K562 (cell line): ENCODE measurements around the gene SLC25A45. TPM values are rescaled to one million over a fixed set of nuclear protein-coding genes. Genes with fewer than 3 reads are reported as not detected.

Experiments used
- ADNP ChIP-seq: fragments of 200-800 bp; sonication (Bioruptor generic); IDR thresholded peaks from 2 replicates; pipeline ENCODE4 v1.6.1; 2016; ENCODE audit warnings: missing genetic modification characterization, missing compliant biosample characterization
- CC2D1A ChIP-seq: fragments of 450-650 bp; IDR thresholded peaks from 2 replicates; pipeline ENCODE4 v1.6.1; 2017; ENCODE audit warnings: mild to moderate bottlenecking
- COPS2 ChIP-seq: fragments of 450-650 bp; conservative IDR thresholded peaks from 2 replicates; pipeline ENCODE4 v1.6.1; 2016; ENCODE audit warnings: mild to moderate bottlenecking, moderate library complexity
- DACH1 ChIP-seq: fragments of 450-650 bp; IDR thresholded peaks from 2 replicates; pipeline ENCODE4 v1.6.1; 2018; ENCODE audit not compliant: partially characterized antibody
- GTF2F1 ChIP-seq: IDR thresholded peaks from 2 replicates; pipeline ENCODE4 v1.6.1; 2011; ENCODE audit warnings: low read depth, low read length, improper control_type of control experiment
- HCFC1 ChIP-seq: IDR thresholded peaks from 2 replicates; pipeline ENCODE4 v1.6.1; 2012; ENCODE audit warnings: low read depth, low read length, improper control_type of control experiment
- HMG20B ChIP-seq: fragments of 250-450 bp; sonication (Bioruptor Pico); IDR thresholded peaks from 2 replicates; pipeline ENCODE4 v1.5.0; 2021; ENCODE audit warnings: mild to moderate bottlenecking
- HSF4 ChIP-seq: fragments of 250-450 bp; sonication (Bioruptor Pico); IDR thresholded peaks from 2 replicates; pipeline ENCODE4 v2.1.2; 2022; ENCODE audit warnings: mild to moderate bottlenecking, moderate library complexity, borderline replicate concordance
- JUNB ChIP-seq: fragments of 450-650 bp; formaldehyde crosslinking; conservative IDR thresholded peaks from 2 replicates; pipeline ENCODE4 v1.4.0; 2020; ENCODE audit warnings: mild to moderate bottlenecking
- NELFE ChIP-seq: IDR thresholded peaks from 2 replicates; pipeline ENCODE4 v1.6.1; 2011; ENCODE audit warnings: mild to moderate bottlenecking; ENCODE audit not compliant: insufficient read depth, insufficient read length
- NR4A1 ChIP-seq, 2 experiments: fragments of 250-450 bp in 1 of 2; fragments of 450-650 bp in 1 of 2; sonication (Bioruptor Pico) in 1 of 2; IDR thresholded peaks; 2 replicates each; pipeline versions ENCODE4 v1.4.0 to v1.6.1; 2016 to 2020; ENCODE audit warnings: mild to moderate bottlenecking in 2 of 2, missing compliant biosample characterization in 1 of 2, missing genetic modification characterization in 1 of 2, moderate library complexity in 1 of 2
- PHB ChIP-seq: fragments of 250-450 bp; sonication (Bioruptor Pico); IDR thresholded peaks from 2 replicates; pipeline ENCODE4 v1.5.0; 2021
- PHF8 ChIP-seq: fragments of 200-600 bp; sonication (generic); IDR thresholded peaks from 2 replicates; pipeline ENCODE4 v1.6.1; 2012; ENCODE audit warnings: mixed run types, mild to moderate bottlenecking, inconsistent platforms, low read length, moderate library complexity, borderline replicate concordance
- RNF2 ChIP-seq: sonication (generic); IDR thresholded peaks from 2 replicates; pipeline ENCODE4 v1.6.1; 2016
- SMAD1 ChIP-seq: fragments of 150-350 bp; IDR thresholded peaks from 2 replicates; pipeline ENCODE4 v1.6.1; 2014; ENCODE audit warnings: low read length, low read depth; ENCODE audit not compliant: partially characterized antibody
- THRAP3 ChIP-seq: fragments of 450-650 bp; IDR thresholded peaks from 2 replicates; pipeline ENCODE4 v1.6.1; 2016; ENCODE audit warnings: mild to moderate bottlenecking, inconsistent platforms, borderline replicate concordance
- ZNF146 ChIP-seq: IDR thresholded peaks from one replicate; pipeline ENCODE4 v1.6.1; 2018; ENCODE audit warnings: missing compliant biosample characterization; ENCODE audit not compliant: unreplicated experiment
- polyA plus RNA-seq, 8 experiments: library from polyadenylated mRNA; depleted of rRNA in 4 of 8; stranded (reverse) in 5 of 8; unstranded in 3 of 8; fragments of >200 nt; fragmentation: Nextera tagmentation in 2 of 8; fragmentation: Illumina TruSeq in 1 of 8; extraction: Ambion mirVana in 2 of 8; extraction: Trizol in 1 of 8; gene quantifications; 2 replicates each; pipeline versions ENCODE4 v1.2.1 to v1.2.3, GENCODE V29; 2011 to 2014; ENCODE audit warnings: inconsistent platforms in 1 of 8, missing spikeins in 1 of 8
- total RNA-seq, 7 experiments: library from RNA; depleted of rRNA in 6 of 7; stranded (reverse); fragments of >200 nt in 6 of 7; fragmentation: Illumina TruSeq in 2 of 7; extraction: Trizol in 2 of 7; gene quantifications; 2 replicates each; pipeline versions ENCODE4 v1.2.1 to v1.2.3, GENCODE V29; 2011 to 2021; ENCODE audit warnings: low replicate concordance in 1 of 7
- TF ChIP-seq, protein P1 (sequence below): IDR thresholded peaks from 2 replicates; pipeline ENCODE4 v1.6.1; 2011; ENCODE audit not compliant: insufficient read length; ENCODE audit errors: extremely low read depth
- TF ChIP-seq, protein P2 (sequence below): IDR thresholded peaks from 2 replicates; pipeline ENCODE4 v1.6.1; 2014; ENCODE audit warnings: antibody characterized with exemption
- TF ChIP-seq, protein P3 (sequence below): fragments of 250-450 bp; sonication (Bioruptor Pico); IDR thresholded peaks from 2 replicates; pipeline ENCODE4 v1.8.0; 2021; ENCODE audit warnings: mild to moderate bottlenecking, moderate library complexity
- TF ChIP-seq, protein P4 (sequence below): fragments of 250-450 bp; sonication (Bioruptor Pico); IDR thresholded peaks from 2 replicates; pipeline ENCODE4 v1.8.0; 2021; ENCODE audit warnings: borderline replicate concordance, mild to moderate bottlenecking, moderate library complexity; ENCODE audit not compliant: poor library complexity, severe bottlenecking
- TF ChIP-seq, protein P5 (sequence below): sonication (generic); formaldehyde crosslinking; IDR thresholded peaks from 2 replicates; pipeline ENCODE4 v1.8.0; 2022; ENCODE audit warnings: mild to moderate bottlenecking, missing genetic modification reagents, borderline replicate concordance

The SLC25A45 gene
- total and polyA plus RNA-seq, 9 of the 15 experiments (the other 6 are each of a cell fraction or from before 2014, with no cell fraction given) = 0.15 to 2.3 (median 0.68) TPM

DNA sequence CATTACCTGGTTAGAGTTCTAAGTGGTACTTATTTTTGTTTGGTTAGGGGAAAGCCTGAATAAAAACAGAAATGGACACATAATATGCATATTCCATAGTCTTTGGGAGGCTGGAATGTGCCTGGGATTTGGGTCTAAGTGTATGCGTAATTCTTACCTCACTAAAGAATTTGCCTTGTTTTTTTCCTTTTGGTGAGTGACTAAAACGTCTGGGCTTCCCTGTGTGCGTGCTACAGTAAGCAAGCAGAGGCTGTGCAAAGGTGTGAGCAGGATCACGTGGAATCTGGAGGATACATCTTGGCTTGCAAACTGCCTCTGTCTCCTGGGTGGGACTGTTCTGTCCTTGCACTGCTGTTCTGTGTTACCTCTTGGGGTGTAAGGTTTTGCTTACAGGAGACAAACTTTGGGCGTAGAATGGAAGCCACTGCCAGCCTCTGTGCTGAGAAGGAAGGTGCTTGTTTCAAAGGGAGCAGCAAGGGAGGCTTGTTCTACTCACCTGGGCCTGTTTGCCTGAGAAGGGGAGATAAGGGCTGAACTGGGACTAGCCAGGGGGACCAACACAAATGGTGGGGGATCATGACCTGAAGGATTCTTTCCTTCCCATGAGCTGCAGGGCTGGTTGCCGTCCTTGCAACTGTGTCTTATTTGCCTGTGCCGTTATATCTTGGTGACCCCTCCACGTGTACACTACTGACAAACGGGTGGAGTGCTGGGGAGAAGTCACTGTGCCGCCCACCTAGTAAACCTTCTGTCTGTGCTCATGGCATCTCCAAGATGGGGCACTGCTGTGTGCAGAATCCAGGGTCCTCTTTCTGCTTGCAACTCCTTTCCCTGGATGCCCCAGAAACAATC is 44.6 kb upstream of the SLC25A45 start (continued):
- TF ChIP-seq, protein P1, sequence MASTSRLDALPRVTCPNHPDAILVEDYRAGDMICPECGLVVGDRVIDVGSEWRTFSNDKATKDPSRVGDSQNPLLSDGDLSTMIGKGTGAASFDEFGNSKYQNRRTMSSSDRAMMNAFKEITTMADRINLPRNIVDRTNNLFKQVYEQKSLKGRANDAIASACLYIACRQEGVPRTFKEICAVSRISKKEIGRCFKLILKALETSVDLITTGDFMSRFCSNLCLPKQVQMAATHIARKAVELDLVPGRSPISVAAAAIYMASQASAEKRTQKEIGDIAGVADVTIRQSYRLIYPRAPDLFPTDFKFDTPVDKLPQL = no peak
- TF ChIP-seq ZNF146 (CRISPR knock-in tag) (peak; percentile 25), HSF4 (CRISPR knock-in tag) (no peak), RNF2 (no peak; the same call in 1 of the 2 replicates), CC2D1A (0 out of 2 replicates have a peak, but pooled peaks have one; percentile 10), JUNB (CRISPR knock-in tag) (0 out of 2 replicates have a peak, but pooled peaks have one; percentile 1), NR4A1 (CRISPR knock-in tag; IDR thresholded peaks at IDR 0.05) (no peak), NR4A1 (tag; IDR thresholded peaks at IDR 0.05) (peak; percentile 4), ADNP (tag) (no peak), HMG20B (no peak), THRAP3 (peak; percentile 95), PHB (CRISPR knock-in tag) (peak; percentile 98), SMAD1 (no peak), NELFE (peak; percentile 54), DACH1 (no peak), GTF2F1 (no peak; the same call in 1 of the 2 replicates), PHF8 (peak; percentile 9; the same call in 1 of the 2 replicates), HCFC1 (peak; percentile 42; the same call in 1 of the 2 replicates), COPS2 (no peak)
- TF ChIP-seq, protein P2, sequence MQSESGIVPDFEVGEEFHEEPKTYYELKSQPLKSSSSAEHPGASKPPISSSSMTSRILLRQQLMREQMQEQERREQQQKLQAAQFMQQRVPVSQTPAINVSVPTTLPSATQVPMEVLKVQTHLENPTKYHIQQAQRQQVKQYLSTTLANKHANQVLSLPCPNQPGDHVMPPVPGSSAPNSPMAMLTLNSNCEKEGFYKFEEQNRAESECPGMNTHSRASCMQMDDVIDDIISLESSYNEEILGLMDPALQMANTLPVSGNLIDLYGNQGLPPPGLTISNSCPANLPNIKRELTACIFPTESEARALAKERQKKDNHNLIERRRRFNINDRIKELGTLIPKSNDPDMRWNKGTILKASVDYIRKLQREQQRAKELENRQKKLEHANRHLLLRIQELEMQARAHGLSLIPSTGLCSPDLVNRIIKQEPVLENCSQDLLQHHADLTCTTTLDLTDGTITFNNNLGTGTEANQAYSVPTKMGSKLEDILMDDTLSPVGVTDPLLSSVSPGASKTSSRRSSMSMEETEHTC = no peak
- TF ChIP-seq, protein P3, sequence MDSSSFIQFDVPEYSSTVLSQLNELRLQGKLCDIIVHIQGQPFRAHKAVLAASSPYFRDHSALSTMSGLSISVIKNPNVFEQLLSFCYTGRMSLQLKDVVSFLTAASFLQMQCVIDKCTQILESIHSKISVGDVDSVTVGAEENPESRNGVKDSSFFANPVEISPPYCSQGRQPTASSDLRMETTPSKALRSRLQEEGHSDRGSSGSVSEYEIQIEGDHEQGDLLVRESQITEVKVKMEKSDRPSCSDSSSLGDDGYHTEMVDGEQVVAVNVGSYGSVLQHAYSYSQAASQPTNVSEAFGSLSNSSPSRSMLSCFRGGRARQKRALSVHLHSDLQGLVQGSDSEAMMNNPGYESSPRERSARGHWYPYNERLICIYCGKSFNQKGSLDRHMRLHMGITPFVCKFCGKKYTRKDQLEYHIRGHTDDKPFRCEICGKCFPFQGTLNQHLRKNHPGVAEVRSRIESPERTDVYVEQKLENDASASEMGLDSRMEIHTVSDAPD = no peak
- TF ChIP-seq, protein P4, sequence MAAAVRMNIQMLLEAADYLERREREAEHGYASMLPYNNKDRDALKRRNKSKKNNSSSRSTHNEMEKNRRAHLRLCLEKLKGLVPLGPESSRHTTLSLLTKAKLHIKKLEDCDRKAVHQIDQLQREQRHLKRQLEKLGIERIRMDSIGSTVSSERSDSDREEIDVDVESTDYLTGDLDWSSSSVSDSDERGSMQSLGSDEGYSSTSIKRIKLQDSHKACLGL (CRISPR knock-in tag) = no peak
- TF ChIP-seq, protein P5, sequence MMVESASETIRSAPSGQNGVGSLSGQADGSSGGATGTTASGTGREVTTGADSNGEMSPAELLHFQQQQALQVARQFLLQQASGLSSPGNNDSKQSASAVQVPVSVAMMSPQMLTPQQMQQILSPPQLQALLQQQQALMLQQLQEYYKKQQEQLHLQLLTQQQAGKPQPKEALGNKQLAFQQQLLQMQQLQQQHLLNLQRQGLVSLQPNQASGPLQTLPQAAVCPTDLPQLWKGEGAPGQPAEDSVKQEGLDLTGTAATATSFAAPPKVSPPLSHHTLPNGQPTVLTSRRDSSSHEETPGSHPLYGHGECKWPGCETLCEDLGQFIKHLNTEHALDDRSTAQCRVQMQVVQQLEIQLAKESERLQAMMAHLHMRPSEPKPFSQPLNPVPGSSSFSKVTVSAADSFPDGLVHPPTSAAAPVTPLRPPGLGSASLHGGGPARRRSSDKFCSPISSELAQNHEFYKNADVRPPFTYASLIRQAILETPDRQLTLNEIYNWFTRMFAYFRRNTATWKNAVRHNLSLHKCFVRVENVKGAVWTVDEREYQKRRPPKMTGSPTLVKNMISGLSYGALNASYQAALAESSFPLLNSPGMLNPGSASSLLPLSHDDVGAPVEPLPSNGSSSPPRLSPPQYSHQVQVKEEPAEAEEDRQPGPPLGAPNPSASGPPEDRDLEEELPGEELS (CRISPR knock-in tag) = peak; percentile 18
